ENCODE data around the gene RFESD.
"Not testable (repeated sequence)": the region's sequence is repeated elsewhere in the genome, so short reads cannot be mapped to it uniquely, and the experiment has no call there.

RFESD gene

GRCh38 chr5:95706196-95706595 is 59.6 kb downstream of the RFESD start:
- not testable (repeated sequence) for H3K4me1 ChIP-seq (ENCODE audit: control insufficient read depth, insufficient read depth, low read length); H3K4me3 ChIP-seq (ENCODE audit: insufficient read depth, low read depth, low read length); H3K27me3 ChIP-seq (ENCODE audit: control insufficient read depth, insufficient read depth, low read length, poor library complexity, severe bottlenecking); H3K27ac ChIP-seq (ENCODE audit: insufficient read depth, low read depth, low read length, poor library complexity, severe bottlenecking); H3K36me3 ChIP-seq (ENCODE audit: control insufficient read depth, insufficient read depth, low read length); H3K9me3 ChIP-seq (ENCODE audit: control insufficient read depth, low read length)
- 80 to 91% methylated on average over 1 of the region's 5 CpGs for WGBS, 2 experiments

DNA sequence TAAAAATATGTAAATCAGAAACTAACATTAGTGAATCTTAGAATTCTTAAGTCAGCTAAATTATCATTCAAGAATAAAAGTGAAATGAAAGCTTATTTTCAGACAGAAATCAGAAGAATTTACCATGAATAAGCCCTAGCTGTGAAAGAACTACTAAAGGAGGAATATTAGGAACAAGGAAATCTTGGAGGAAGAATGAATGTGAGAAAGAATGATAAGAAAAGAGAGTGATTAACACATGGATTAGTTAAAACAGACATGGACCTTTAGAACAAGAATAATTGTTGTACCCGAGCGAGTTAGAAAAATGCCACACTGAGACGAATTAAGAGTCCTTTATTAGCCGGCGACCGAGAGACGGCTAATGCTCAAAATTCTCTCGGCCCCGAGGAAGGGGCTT is 60.5 kb downstream of the RFESD start:
- no peak overlapping the region for H3K27ac ChIP-seq (ENCODE audit: insufficient read depth, low read depth, low read length, poor library complexity, severe bottlenecking)
- H3K9me3 ChIP-seq (ENCODE audit: control insufficient read depth, low read length) = no peaks in the 10 kb centered on the region
- H3K4me3 ChIP-seq (ENCODE audit: insufficient read depth, low read depth, low read length) = no peak overlapping the region
- no peaks in the 10 kb centered on the region for H3K36me3 ChIP-seq (ENCODE audit: control insufficient read depth, insufficient read depth, low read length)
- H3K4me1 ChIP-seq (ENCODE audit: control insufficient read depth, insufficient read depth, low read length) = no peaks in the 10 kb centered on the region
- 93 to 94% methylated on average over 9 of the region's 9 CpGs for WGBS, 2 experiments
- H3K27me3 ChIP-seq (ENCODE audit: control insufficient read depth, insufficient read depth, low read length, poor library complexity, severe bottlenecking) = no peaks in the 10 kb centered on the region
